ENCODE measurements around the gene SIPA1L3.

Gene SIPA1L3

DNA sequence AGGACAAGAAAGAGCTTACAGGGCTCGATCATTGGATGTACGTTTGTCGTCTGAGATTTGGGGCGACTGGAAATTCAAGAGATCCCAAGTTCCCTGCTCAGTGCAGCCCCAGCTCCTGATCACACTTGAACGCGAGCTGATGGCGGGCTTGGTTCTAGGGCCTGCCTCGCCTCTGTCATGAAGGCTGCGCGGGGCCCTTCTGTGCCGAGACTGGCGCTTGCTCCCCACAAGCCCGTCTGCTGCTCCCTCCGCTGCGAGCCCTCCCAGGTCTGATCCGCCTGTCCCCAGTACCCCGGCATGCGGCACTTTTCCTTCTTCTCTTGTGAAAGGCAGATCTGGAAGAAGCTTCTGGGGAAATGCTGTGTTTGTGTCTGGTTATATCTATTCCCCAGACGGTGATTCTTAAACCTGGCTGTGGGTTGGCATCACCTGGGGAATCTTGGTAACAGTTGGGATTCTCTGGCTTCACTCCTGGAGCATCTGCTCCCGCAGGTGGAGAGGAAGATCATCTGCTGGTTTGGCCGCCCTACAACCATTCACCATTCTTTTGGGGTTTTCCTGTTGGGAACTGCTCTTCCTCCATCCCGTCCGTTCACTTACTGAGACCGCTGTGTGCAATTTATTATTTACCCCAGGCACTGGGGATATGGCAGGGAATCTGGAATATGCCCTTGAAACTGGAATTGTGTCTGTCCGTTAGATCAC is 43.6 kb downstream of the SIPA1L3 start:
- Histone ChIP-seq H3K4me1 (ENCODE audit: insufficient read depth, insufficient read length) (peaks cover 2% of the 10 kb centered on the region), H3K36me3 (ENCODE audit: insufficient read depth, insufficient read length, low read length) (peaks cover 3% of the 10 kb centered on the region), H3K27me3 (ENCODE audit: insufficient read depth, insufficient read length) (no peaks in the 10 kb centered on the region), H3K9me3 (ENCODE audit: insufficient read depth, low read length) (no peaks in the 10 kb centered on the region), H3K4me3 (ENCODE audit: insufficient read length, low read depth) (no peak overlapping the region), H3K9ac (ENCODE audit: insufficient read length, low read depth) (no peak overlapping the region)
- no peak for DNase-seq (ENCODE audit: low read depth, low spot score)
- no peak for TF ChIP-seq SUZ12 (IDR thresholded peaks at IDR 0.05; ENCODE audit: extremely low read depth, insufficient read depth, insufficient read length)
- TF ChIP-seq ZNF274 (IDR thresholded peaks at IDR 0.05; ENCODE audit: low read depth, low read length) = no peak
- TF ChIP-seq YY1 (IDR thresholded peaks at IDR 0.05; ENCODE audit: insufficient read depth, insufficient read length) = no peak

DNA sequence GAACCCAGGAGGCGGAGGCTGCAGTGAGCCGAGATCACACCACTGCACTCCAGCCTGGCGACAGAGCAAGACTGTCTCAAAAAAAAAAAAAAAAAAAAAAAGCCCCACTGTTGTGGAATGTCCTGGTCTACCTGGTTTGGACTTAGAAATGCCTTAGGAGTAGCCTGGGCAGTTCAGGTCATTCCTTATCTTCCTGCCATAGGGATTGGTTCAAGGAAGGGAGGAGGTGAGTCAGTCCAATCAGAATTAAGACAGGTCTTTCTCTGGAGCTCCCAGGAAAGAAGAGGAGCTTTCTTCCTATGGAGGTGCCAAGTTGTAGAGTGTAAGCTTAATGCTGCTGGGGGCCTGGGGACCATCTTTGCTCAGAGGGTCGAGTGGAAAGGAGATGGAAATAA is 44.8 kb downstream of the SIPA1L3 start:
- H3K36me3 ChIP-seq (ENCODE audit: insufficient read depth, insufficient read length, low read length) = peaks cover 3% of the 10 kb centered on the region
- H3K27me3 ChIP-seq (ENCODE audit: insufficient read depth, insufficient read length) = no peaks in the 10 kb centered on the region
- H3K9me3 ChIP-seq (ENCODE audit: insufficient read depth, low read length) = no peaks in the 10 kb centered on the region
- no peak overlapping the region for H3K4me3 ChIP-seq (ENCODE audit: insufficient read length, low read depth)
- no peak overlapping the region for H3K9ac ChIP-seq (ENCODE audit: insufficient read length, low read depth)
- no peak for DNase-seq (ENCODE audit: low read depth, low spot score)
- H3K4me1 ChIP-seq (ENCODE audit: insufficient read depth, insufficient read length) = peaks cover 2% of the 10 kb centered on the region
- TF ChIP-seq YY1 (IDR thresholded peaks at IDR 0.05; ENCODE audit: insufficient read depth, insufficient read length) (no peak), SUZ12 (IDR thresholded peaks at IDR 0.05; ENCODE audit: extremely low read depth, insufficient read depth, insufficient read length) (no peak), ZNF274 (IDR thresholded peaks at IDR 0.05; ENCODE audit: low read depth, low read length) (no peak)

DNA sequence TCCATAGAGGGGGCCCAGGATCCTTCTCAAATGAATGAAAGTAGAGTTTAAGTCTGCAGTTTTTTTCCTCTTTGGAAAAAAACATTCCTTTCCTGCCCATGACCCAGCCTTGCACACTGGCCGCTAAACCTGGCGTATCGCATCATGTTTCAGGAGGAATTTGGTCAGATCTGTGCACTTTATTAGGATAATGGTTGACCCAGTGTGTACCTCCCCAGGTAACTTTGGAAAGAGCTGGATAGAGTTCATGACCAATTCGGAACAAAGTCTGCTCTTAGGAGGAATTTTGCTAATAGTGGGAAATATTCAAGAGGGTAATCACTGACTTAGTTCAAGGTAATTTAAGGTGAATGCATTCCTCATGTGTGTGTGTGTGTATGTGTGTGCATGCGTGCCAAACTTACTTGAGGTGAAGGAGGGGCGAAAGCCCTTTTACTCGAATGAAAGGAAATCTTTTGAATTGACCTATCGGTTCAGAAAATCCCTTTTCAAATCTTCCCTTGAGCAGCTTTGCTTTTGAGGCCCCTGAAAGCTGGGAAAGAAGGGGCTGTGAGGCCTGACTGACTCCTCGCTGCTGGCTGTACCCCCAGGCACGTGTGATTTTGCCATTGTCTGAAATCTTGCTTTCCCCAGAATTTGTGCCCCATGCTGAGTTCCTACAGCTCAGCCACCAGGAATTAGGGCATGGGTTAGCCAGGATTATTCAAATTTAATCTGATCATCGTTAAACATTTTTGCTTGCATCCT is 46.3 kb downstream of the SIPA1L3 start:
- H3K4me3 ChIP-seq (ENCODE audit: insufficient read length, low read depth) = no peak overlapping the region
- H3K9me3 ChIP-seq (ENCODE audit: insufficient read depth, low read length) = peaks cover 4% of the 10 kb centered on the region; the same call in 1 of the 2 replicates
- peaks cover 3% of the 10 kb centered on the region for H3K36me3 ChIP-seq (ENCODE audit: insufficient read depth, insufficient read length, low read length)
- peaks cover 2% of the 10 kb centered on the region for H3K4me1 ChIP-seq (ENCODE audit: insufficient read depth, insufficient read length)
- TF ChIP-seq SUZ12 (IDR thresholded peaks at IDR 0.05; ENCODE audit: extremely low read depth, insufficient read depth, insufficient read length) (no peak), ZNF274 (IDR thresholded peaks at IDR 0.05; ENCODE audit: low read depth, low read length) (no peak), YY1 (IDR thresholded peaks at IDR 0.05; ENCODE audit: insufficient read depth, insufficient read length) (no peak)
- H3K27me3 ChIP-seq (ENCODE audit: insufficient read depth, insufficient read length) = no peaks in the 10 kb centered on the region
- no peak overlapping the region for H3K9ac ChIP-seq (ENCODE audit: insufficient read length, low read depth)
- no peak for DNase-seq (ENCODE audit: low read depth, low spot score)

DNA sequence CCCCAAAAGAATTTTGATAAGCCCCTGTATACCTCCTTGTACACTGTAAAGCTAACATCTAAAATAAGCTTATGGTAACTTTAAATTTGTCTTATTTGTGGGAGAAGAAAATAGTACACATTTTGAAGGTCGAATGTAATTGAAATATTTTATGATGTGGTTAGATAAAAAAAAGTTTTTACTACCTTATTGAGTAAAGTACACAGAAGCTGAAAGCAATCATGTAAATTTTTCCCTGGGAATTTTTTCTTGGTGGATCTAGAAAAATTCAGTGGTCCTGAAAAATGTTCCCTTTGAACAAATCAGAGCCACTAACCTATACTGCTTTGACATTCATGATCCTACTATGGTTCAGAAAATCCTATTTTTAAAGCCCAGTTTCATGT is 46.9 kb downstream of the SIPA1L3 start:
- DNase-seq (ENCODE audit: low read depth, low spot score) = no peak
- Histone ChIP-seq H3K36me3 (ENCODE audit: insufficient read depth, insufficient read length, low read length) (peaks cover 3% of the 10 kb centered on the region), H3K9me3 (ENCODE audit: insufficient read depth, low read length) (peaks cover 10% of the 10 kb centered on the region; the same call in 1 of the 2 replicates), H3K27me3 (ENCODE audit: insufficient read depth, insufficient read length) (no peaks in the 10 kb centered on the region), H3K9ac (ENCODE audit: insufficient read length, low read depth) (no peak overlapping the region), H3K4me3 (ENCODE audit: insufficient read length, low read depth) (no peak overlapping the region), H3K4me1 (ENCODE audit: insufficient read depth, insufficient read length) (peaks cover 2% of the 10 kb centered on the region)
- TF ChIP-seq YY1 (IDR thresholded peaks at IDR 0.05; ENCODE audit: insufficient read depth, insufficient read length) = no peak
- no peak for TF ChIP-seq ZNF274 (IDR thresholded peaks at IDR 0.05; ENCODE audit: low read depth, low read length)
- no peak for TF ChIP-seq SUZ12 (IDR thresholded peaks at IDR 0.05; ENCODE audit: extremely low read depth, insufficient read depth, insufficient read length)

DNA sequence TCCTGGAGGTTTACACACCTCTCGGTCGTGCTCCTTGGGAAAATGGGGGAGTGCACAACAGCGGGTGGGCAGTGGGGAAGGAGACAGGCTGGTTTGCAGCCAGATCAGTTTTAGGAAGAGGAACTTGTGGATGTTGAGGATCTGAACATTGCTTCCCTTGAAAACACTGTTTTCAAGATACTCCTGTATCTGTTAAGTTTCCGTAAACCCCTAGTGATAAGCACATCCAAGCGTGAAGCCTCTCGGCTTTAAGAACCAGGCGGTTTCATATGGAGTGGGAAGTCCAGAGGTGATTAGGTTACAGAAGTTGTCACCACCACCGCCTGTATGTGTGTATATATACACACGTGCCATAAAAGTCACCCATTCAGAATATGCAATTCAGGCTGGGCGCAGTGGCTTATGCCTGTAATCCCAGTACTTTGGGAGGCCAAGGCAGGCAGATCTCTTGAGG is 47.4 kb downstream of the SIPA1L3 start:
- no peak overlapping the region for H3K4me3 ChIP-seq (ENCODE audit: insufficient read length, low read depth)
- peaks cover 12% of the 10 kb centered on the region; the same call in 1 of the 2 replicates for H3K9me3 ChIP-seq (ENCODE audit: insufficient read depth, low read length)
- TF ChIP-seq ZNF274 (IDR thresholded peaks at IDR 0.05; ENCODE audit: low read depth, low read length) (no peak), YY1 (IDR thresholded peaks at IDR 0.05; ENCODE audit: insufficient read depth, insufficient read length) (no peak), SUZ12 (IDR thresholded peaks at IDR 0.05; ENCODE audit: extremely low read depth, insufficient read depth, insufficient read length) (no peak)
- H3K27me3 ChIP-seq (ENCODE audit: insufficient read depth, insufficient read length) = no peaks in the 10 kb centered on the region
- no peak for DNase-seq (ENCODE audit: low read depth, low spot score)
- peaks cover 2% of the 10 kb centered on the region for H3K4me1 ChIP-seq (ENCODE audit: insufficient read depth, insufficient read length)
- H3K36me3 ChIP-seq (ENCODE audit: insufficient read depth, insufficient read length, low read length) = peaks cover 3% of the 10 kb centered on the region
- no peak overlapping the region for H3K9ac ChIP-seq (ENCODE audit: insufficient read length, low read depth)

DNA sequence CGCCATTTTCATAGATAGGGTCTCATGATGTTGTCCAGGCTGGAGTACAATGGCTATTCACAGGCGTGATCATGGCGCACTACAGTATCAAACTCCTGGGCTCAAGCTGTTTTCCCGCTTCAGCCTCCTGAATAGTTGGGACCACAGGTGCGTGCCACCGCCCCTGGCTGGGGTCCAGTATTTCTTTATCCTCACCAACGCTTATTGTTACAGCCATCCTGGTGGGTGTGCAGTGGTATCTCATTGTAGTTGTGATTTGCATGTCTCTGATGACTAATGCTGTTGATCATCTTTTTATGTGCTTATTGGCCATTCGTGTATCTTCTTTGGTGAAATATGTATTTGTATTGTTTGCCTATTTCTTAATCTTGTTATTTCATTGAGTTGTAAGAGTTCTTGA is 49.0 kb downstream of the SIPA1L3 start:
- TF ChIP-seq YY1 (IDR thresholded peaks at IDR 0.05; ENCODE audit: insufficient read depth, insufficient read length) (no peak), SUZ12 (IDR thresholded peaks at IDR 0.05; ENCODE audit: extremely low read depth, insufficient read depth, insufficient read length) (no peak), ZNF274 (IDR thresholded peaks at IDR 0.05; ENCODE audit: low read depth, low read length) (no peak)
- no peak for DNase-seq (ENCODE audit: low read depth, low spot score)
- no peak overlapping the region for H3K4me3 ChIP-seq (ENCODE audit: insufficient read length, low read depth)

DNA sequence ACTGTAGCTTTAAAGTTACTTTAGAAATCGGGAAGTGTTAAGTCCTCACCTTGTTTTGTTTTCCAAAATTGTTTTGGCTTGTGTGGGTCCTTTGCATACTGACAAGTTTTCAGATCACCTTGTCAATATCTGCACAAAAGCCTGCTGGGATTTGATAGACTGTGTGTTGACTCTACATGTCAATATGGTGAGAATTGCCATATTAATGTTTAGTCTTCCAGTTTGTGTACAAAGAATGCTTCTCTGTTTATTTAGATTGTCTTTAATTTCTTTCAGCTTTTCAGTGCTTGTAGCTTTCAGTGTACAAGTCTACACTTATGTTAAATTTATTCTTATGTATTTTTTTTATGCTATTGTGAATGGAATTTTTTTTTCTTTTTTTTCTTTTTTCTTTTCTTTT is 50.2 kb downstream of the SIPA1L3 start:
- DNase-seq (ENCODE audit: low read depth, low spot score) = no peak
- Histone ChIP-seq H3K36me3 (ENCODE audit: insufficient read depth, insufficient read length, low read length) (no peaks in the 10 kb centered on the region), H3K4me3 (ENCODE audit: insufficient read length, low read depth) (no peak overlapping the region), H3K9ac (ENCODE audit: insufficient read length, low read depth) (no peak overlapping the region), H3K9me3 (ENCODE audit: insufficient read depth, low read length) (peaks cover 12% of the 10 kb centered on the region; the same call in 1 of the 2 replicates), H3K27me3 (ENCODE audit: insufficient read depth, insufficient read length) (no peaks in the 10 kb centered on the region), H3K4me1 (ENCODE audit: insufficient read depth, insufficient read length) (peaks cover 2% of the 10 kb centered on the region)
- no peak for TF ChIP-seq SUZ12 (IDR thresholded peaks at IDR 0.05; ENCODE audit: extremely low read depth, insufficient read depth, insufficient read length)
- no peak for TF ChIP-seq ZNF274 (IDR thresholded peaks at IDR 0.05; ENCODE audit: low read depth, low read length)
- TF ChIP-seq YY1 (IDR thresholded peaks at IDR 0.05; ENCODE audit: insufficient read depth, insufficient read length) = no peak

More for the DNA sequence above, 49.0 kb downstream of the SIPA1L3 start:
- no peaks in the 10 kb centered on the region for H3K36me3 ChIP-seq (ENCODE audit: insufficient read depth, insufficient read length, low read length)
- H3K27me3 ChIP-seq (ENCODE audit: insufficient read depth, insufficient read length) = no peaks in the 10 kb centered on the region
- peaks cover 12% of the 10 kb centered on the region; the same call in 1 of the 2 replicates for H3K9me3 ChIP-seq (ENCODE audit: insufficient read depth, low read length)
- peaks cover 2% of the 10 kb centered on the region for H3K4me1 ChIP-seq (ENCODE audit: insufficient read depth, insufficient read length)
- no peak overlapping the region for H3K9ac ChIP-seq (ENCODE audit: insufficient read length, low read depth)
